Medulla oblongata (tissue), 1 donor: ENCODE measurements around the gene SEL1L.
"Not testable (repeated sequence)": the region's sequence is repeated elsewhere in the genome, so short reads cannot be mapped to it uniquely, and the experiment has no call there.

ENCODE experiments used
- DNase-seq: peaks from one replicate; pipeline ENCODE4 v3.0.0-alpha.2; 2015; ENCODE audit errors: extremely low spot score

SEL1L gene

GRCh38 chr14:81533536-81534343 is at the start of gene SEL1L:
Gene SEL1L, minus strand, starts transcription at chr14:81533853. Its CDS starts 109 bp downstream, at chr14:81533744.
- DNase-seq = peak; percentile 100

- DNase-seq = no peak
Observed at GRCh38 chr14:81582420-81582819, 48.8 kb upstream of the SEL1L start.

- no peak for DNase-seq
Observed at GRCh38 chr14:81579115-81579514, 45.5 kb upstream of the SEL1L start.

GRCh38 chr14:81571437-81571836 is 37.8 kb upstream of the SEL1L start:
- DNase-seq = no peak

- DNase-seq = no peak
Observed at GRCh38 chr14:81567302-81567701, 33.6 kb upstream of the SEL1L start.

GRCh38 chr14:81565441-81566290 is 32.0 kb upstream of the SEL1L start:
- peak; percentile 79 for DNase-seq

- no peak for DNase-seq
Observed at GRCh38 chr14:81562818-81563217, 29.2 kb upstream of the SEL1L start.

GRCh38 chr14:81561084-81561775 is 27.6 kb upstream of the SEL1L start:
- DNase-seq = no peak

- DNase-seq = no peak
Observed at GRCh38 chr14:81559385-81559784, 25.7 kb upstream of the SEL1L start.

- DNase-seq = no peak
Observed at GRCh38 chr14:81557146-81557545, 23.5 kb upstream of the SEL1L start.

GRCh38 chr14:81555684-81556083 is 22.0 kb upstream of the SEL1L start:
- no peak for DNase-seq

- DNase-seq = no peak
Observed at GRCh38 chr14:81555051-81555450, 21.4 kb upstream of the SEL1L start.

GRCh38 chr14:81551471-81551870 is 17.8 kb upstream of the SEL1L start:
- DNase-seq = no peak

GRCh38 chr14:81550001-81550637 is 16.5 kb upstream of the SEL1L start:
- DNase-seq = no peak

- not testable (repeated sequence) for DNase-seq
Observed at GRCh38 chr14:81541206-81541605, 7.6 kb upstream of the SEL1L start.

- DNase-seq = no peak
Observed at GRCh38 chr14:81537193-81537592, 3.5 kb upstream of the SEL1L start.

- DNase-seq = no peak
Observed at GRCh38 chr14:81536241-81536771, 2.7 kb upstream of the SEL1L start.

GRCh38 chr14:81535396-81536164 is 1.9 kb upstream of the SEL1L start:
- peak; percentile 35 for DNase-seq

GRCh38 chr14:81534510-81535074 is 939 bp upstream of the SEL1L start:
- DNase-seq = no peak

GRCh38 chr14:81533212-81533535 is 479 bp downstream of the SEL1L start:
- DNase-seq = no peak
